SJSA1 (cell line): Measurements from ENCODE around the gene RING1. TPM values are rescaled to one million over a fixed set of nuclear protein-coding genes. Genes with fewer than 3 reads are reported as not detected.

Source experiments
- DNase-seq, 2 experiments: peaks; one replicate each; pipeline ENCODE4 v3.0.0-alpha.2; 2015 to 2020; ENCODE audit warnings: low spot score in 2 of 2, low read depth in 1 of 2
- H3K27ac ChIP-seq: fragments of 250-450 bp; sonication (Bioruptor Pico); 2 replicates; pipeline ENCODE4 v1.5.1; 2020; ENCODE audit warnings: mild to moderate bottlenecking, moderate library complexity
- H3K27me3 ChIP-seq: fragments of 250-450 bp; sonication (Bioruptor Pico); replicated peaks from 2 replicates; pipeline ENCODE4 v1.5.1; 2020; ENCODE audit warnings: mild to moderate bottlenecking, moderate library complexity
- H3K36me3 ChIP-seq: fragments of 250-450 bp; sonication (Bioruptor Pico); 2 replicates; pipeline ENCODE4 v1.5.1; 2020; ENCODE audit warnings: mild to moderate bottlenecking
- H3K4me1 ChIP-seq: fragments of 250-450 bp; sonication (Bioruptor Pico); replicated peaks from 2 replicates; pipeline ENCODE4 v1.6.1; 2021; ENCODE audit warnings: mild to moderate bottlenecking
- H3K4me3 ChIP-seq: fragments of 250-450 bp; sonication (Bioruptor Pico); 2 replicates; pipeline ENCODE4 v1.5.1; 2020; ENCODE audit warnings: mild to moderate bottlenecking
- H3K9me3 ChIP-seq: fragments of 250-450 bp; sonication (Bioruptor Pico); replicated peaks from 2 replicates; pipeline ENCODE4 v1.5.1; 2020; ENCODE audit warnings: mild to moderate bottlenecking
- total RNA-seq: library from RNA; depleted of rRNA; stranded (reverse); fragments of >200 nt; shearing (Covaris generic); gene quantifications from 2 replicates; pipeline ENCODE4 v1.2.3, GENCODE V29; 2014; rRNA removed

The RING1 gene
- total RNA-seq: 32.5 and 37.2 TPM in 2 replicates

GRCh38 chr6:33208091-33208967 is at the start of gene RING1:
RING1 (plus strand) TSS chr6:33208500; CDS start chr6:33208823, 323 bp downstream.
- Histone ChIP-seq H3K36me3 (peaks cover 35% of the 10 kb centered on the region), H3K4me1 (peaks cover 55% of the 10 kb centered on the region), H3K27me3 (peaks cover 9% of the 10 kb centered on the region), H3K4me3 (peak within 1 kb of the TSS; percentile 75), H3K27ac (peak within 1 kb of the TSS; percentile 89), H3K9me3 (no peaks in the 10 kb centered on the region)
- DNase-seq: peak; percentile 74 to 78

DNA sequence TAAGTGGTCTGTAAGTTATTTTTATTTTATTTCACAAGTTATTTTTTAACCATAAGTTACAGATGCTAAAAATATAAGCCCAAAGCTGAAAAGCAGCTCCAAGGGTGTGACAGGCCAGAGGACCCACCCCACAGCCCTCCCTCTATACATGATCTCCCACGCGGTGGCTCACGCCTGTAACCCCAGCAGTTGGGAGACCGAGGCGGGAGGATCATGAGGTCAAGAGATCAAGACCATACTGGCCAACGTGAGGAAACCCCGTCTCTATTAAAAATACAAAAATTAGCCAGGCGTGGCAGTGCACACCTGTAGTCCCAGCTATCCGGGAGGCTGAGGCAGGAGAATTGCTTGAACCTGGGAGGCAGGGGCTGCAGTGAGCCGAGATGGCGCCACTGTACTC is 48.2 kb upstream of the RING1 start:
- Histone ChIP-seq H3K27me3 (no peaks in the 10 kb centered on the region), H3K9me3 (no peaks in the 10 kb centered on the region), H3K36me3 (no peaks in the 10 kb centered on the region), H3K4me3 (no peak overlapping the region), H3K4me1 (peaks cover 11% of the 10 kb centered on the region), H3K27ac (no peak overlapping the region)
- no peak for DNase-seq

GRCh38 chr6:33160728-33161344 is 47.5 kb upstream of the RING1 start:
- no peaks in the 10 kb centered on the region for H3K36me3 ChIP-seq
- DNase-seq: peak in 1 of 2 experiments; percentile 28
- H3K27ac ChIP-seq: no peak overlapping the region
- H3K4me1 ChIP-seq: peaks cover 11% of the 10 kb centered on the region
- H3K4me3 ChIP-seq: no peak overlapping the region
- H3K27me3 ChIP-seq: no peaks in the 10 kb centered on the region
- H3K9me3 ChIP-seq: no peaks in the 10 kb centered on the region

DNA sequence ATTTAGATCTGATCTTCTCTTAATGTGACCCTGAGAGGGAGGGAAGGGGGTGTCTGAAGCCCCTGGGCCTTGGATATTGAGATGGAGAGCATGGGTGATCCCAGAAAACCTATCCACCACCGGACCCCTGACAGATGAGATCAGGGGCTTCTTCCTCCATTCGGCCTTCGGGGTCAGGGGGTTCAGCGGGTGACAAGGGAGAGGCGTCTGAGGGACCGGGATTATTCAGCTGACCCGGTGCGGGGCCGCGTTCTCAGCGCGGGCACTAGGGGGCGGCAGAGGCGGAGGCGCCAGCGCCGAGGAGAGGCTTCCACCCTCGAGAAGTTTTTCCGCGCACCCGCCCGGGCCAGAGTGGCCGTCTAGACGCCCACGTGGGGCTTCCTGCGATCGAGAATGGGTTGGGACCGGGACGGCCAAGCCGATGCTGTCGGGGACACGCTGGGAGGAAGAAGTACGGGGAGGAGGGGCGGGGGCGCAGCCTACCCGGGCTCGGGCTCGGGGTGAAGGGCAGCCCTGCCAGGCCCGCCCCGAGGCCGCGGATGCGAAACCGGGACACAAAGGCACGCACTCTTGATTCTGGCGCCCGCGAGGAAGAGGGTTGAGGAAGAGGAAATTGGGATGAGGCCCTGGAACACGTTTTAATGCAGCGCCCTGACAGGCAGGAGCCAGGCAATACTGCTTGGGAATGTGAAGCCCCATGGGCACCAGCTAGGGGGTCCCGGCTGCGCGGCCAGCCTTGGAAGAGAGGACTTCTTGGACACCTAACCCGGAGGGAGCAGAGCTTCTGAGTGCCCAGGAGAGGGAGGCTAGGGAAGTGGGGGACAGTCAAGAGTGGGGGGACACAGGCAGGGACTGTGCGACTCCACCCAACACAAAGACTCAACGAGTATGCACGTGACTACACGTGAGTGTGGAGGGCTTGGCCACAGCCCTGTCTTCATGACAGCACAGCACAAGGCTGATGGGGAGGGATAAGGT is 46.7 kb upstream of the RING1 start:
- H3K27ac ChIP-seq: no peak overlapping the region
- peaks cover 11% of the 10 kb centered on the region for H3K4me1 ChIP-seq
- no peaks in the 10 kb centered on the region for H3K27me3 ChIP-seq
- DNase-seq: peak; percentile 63 to 72
- H3K9me3 ChIP-seq: no peaks in the 10 kb centered on the region
- H3K4me3 ChIP-seq: peak overlapping the region; percentile 30
- no peaks in the 10 kb centered on the region for H3K36me3 ChIP-seq

- Histone ChIP-seq H3K9me3 (no peaks in the 10 kb centered on the region), H3K4me3 (no peak overlapping the region), H3K36me3 (no peaks in the 10 kb centered on the region), H3K4me1 (peaks cover 11% of the 10 kb centered on the region), H3K27me3 (no peaks in the 10 kb centered on the region), H3K27ac (no peak overlapping the region)
- no peak for DNase-seq
Observed at GRCh38 chr6:33163540-33163939, 44.8 kb upstream of the RING1 start.

DNA sequence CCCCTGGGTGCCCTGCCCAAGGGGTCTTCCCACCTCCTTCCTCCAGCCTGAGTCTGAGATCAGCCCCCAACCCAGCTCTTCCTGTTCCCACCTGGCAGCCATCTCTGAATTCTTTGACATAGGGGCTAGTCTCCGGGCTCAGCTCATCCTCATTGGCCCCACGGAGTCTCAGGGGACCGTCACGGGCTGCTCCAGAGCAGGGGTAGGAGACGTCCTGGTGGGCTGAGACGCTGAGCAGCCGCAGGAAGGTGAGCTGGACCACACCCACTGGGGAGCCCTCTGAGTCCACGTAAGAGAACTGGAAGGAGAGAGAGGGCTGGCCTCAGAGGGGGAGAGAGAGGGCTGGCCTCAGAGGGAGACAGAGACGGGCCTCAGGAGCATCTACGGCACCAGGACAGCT is 44.1 kb upstream of the RING1 start:
- Histone ChIP-seq H3K36me3 (no peaks in the 10 kb centered on the region), H3K4me1 (peaks cover 11% of the 10 kb centered on the region), H3K9me3 (no peaks in the 10 kb centered on the region), H3K4me3 (no peak overlapping the region), H3K27me3 (no peaks in the 10 kb centered on the region), H3K27ac (no peak overlapping the region)
- DNase-seq: no peak

GRCh38 chr6:33164665-33165373 is 43.5 kb upstream of the RING1 start:
- Histone ChIP-seq H3K27me3 (no peaks in the 10 kb centered on the region), H3K4me1 (peaks cover 11% of the 10 kb centered on the region), H3K27ac (no peak overlapping the region), H3K4me3 (no peak overlapping the region), H3K9me3 (no peaks in the 10 kb centered on the region), H3K36me3 (no peaks in the 10 kb centered on the region)
- DNase-seq: no peak

- Histone ChIP-seq H3K4me1 (peaks cover 11% of the 10 kb centered on the region), H3K27me3 (no peaks in the 10 kb centered on the region), H3K4me3 (no peak overlapping the region), H3K27ac (no peak overlapping the region), H3K9me3 (no peaks in the 10 kb centered on the region), H3K36me3 (no peaks in the 10 kb centered on the region)
- no peak for DNase-seq
Observed at GRCh38 chr6:33165581-33166258, 42.6 kb upstream of the RING1 start.

DNA sequence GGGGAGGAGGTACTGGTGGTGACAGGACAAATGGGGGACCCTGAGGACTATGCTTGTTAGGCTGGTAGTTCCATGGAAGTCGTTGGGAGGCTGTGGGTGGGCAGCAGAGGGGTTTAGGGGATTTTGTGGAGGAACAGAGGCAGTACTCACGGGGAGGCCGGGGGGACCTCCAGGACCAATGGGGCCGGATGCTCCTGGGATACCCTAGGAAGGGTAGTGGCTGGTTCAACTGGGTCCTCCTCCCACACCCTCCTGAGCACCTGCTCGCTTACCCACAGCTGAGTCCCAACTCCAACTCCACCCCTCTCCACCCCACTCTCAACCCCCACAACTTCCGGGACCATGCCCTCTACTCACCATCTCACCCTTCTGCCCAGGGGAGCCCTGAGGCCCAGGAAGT is 41.9 kb upstream of the RING1 start:
- Histone ChIP-seq H3K4me3 (no peak overlapping the region), H3K9me3 (no peaks in the 10 kb centered on the region), H3K4me1 (peaks cover 7% of the 10 kb centered on the region), H3K27me3 (no peaks in the 10 kb centered on the region), H3K36me3 (no peaks in the 10 kb centered on the region), H3K27ac (no peak overlapping the region)
- DNase-seq: no peak

- Histone ChIP-seq H3K4me3 (no peak overlapping the region), H3K36me3 (no peaks in the 10 kb centered on the region), H3K27me3 (no peaks in the 10 kb centered on the region), H3K9me3 (no peaks in the 10 kb centered on the region), H3K27ac (no peak overlapping the region), H3K4me1 (peaks cover 2% of the 10 kb centered on the region)
- no peak for DNase-seq
Observed at GRCh38 chr6:33166811-33167210, 41.5 kb upstream of the RING1 start.

- Histone ChIP-seq H3K27ac (no peak overlapping the region), H3K27me3 (no peaks in the 10 kb centered on the region), H3K36me3 (no peaks in the 10 kb centered on the region), H3K4me1 (no peaks in the 10 kb centered on the region), H3K9me3 (no peaks in the 10 kb centered on the region), H3K4me3 (no peak overlapping the region)
- no peak for DNase-seq
Observed at GRCh38 chr6:33167374-33168283, 40.7 kb upstream of the RING1 start.

- Histone ChIP-seq H3K4me3 (no peak overlapping the region), H3K27ac (no peak overlapping the region), H3K9me3 (no peaks in the 10 kb centered on the region), H3K36me3 (no peaks in the 10 kb centered on the region), H3K27me3 (no peaks in the 10 kb centered on the region), H3K4me1 (no peaks in the 10 kb centered on the region)
- no peak for DNase-seq
Observed at GRCh38 chr6:33168284-33168601, 40.1 kb upstream of the RING1 start.
